HEK293 (cell line): ENCODE data around the gene BEST1.

Experiments used
- CTCF ChIP-seq: fragments of 450-650 bp; formaldehyde crosslinking; IDR thresholded peaks from 2 replicates; pipeline ENCODE4 v1.5.1; 2016; ENCODE audit warnings: missing biosample characterization, missing genetic modification characterization
- PBX3 ChIP-seq: sonication (generic); formaldehyde crosslinking; IDR thresholded peaks from 2 replicates; pipeline ENCODE4 v1.8.1; 2022; ENCODE audit warnings: mild to moderate bottlenecking, moderate library complexity, missing genetic modification reagents
- PRDM4 ChIP-seq: fragments of 450-650 bp; formaldehyde crosslinking; IDR thresholded peaks from 2 replicates; pipeline ENCODE4 v1.5.1; 2017; ENCODE audit warnings: missing biosample characterization, missing genetic modification characterization
- ZBTB17 ChIP-seq: fragments of 450-650 bp; formaldehyde crosslinking; IDR thresholded peaks from 2 replicates; pipeline ENCODE4 v1.5.1; 2016; ENCODE audit warnings: missing biosample characterization, missing genetic modification characterization
- ZNF280C ChIP-seq: fragments of 450-650 bp; formaldehyde crosslinking; IDR thresholded peaks from 2 replicates; pipeline ENCODE4 v1.5.1; 2016; ENCODE audit warnings: missing biosample characterization, missing genetic modification characterization
- ZNF280D ChIP-seq: fragments of 450-650 bp; formaldehyde crosslinking; IDR thresholded peaks from 2 replicates; pipeline ENCODE4 v1.5.1; 2016; ENCODE audit warnings: missing biosample characterization, missing genetic modification characterization
- ZNF394 ChIP-seq: fragments of 450-650 bp; formaldehyde crosslinking; IDR thresholded peaks from 2 replicates; pipeline ENCODE4 v1.5.1; 2016; ENCODE audit warnings: missing biosample characterization, missing genetic modification characterization, mild to moderate bottlenecking, moderate library complexity, borderline replicate concordance
- ZNF530 ChIP-seq: fragments of 450-650 bp; formaldehyde crosslinking; IDR thresholded peaks from 2 replicates; pipeline ENCODE4 v1.5.1; 2016; ENCODE audit warnings: low read depth, missing biosample characterization, missing genetic modification characterization
- ZNF677 ChIP-seq: fragments of 450-650 bp; IDR thresholded peaks from 2 replicates; pipeline ENCODE4 v1.5.0; 2018; ENCODE audit warnings: missing biosample characterization, mild to moderate bottlenecking, missing genetic modification characterization, moderate library complexity

GRCh38 chr11:61972672-61973475, 22.7 kb downstream of the BEST1 start:
- TF ChIP-seq ZNF394 (tag by site-specific recombination) (no peak), ZBTB17 (tag by site-specific recombination) (0 out of 2 replicates have a peak, but pooled peaks have one; percentile 10), PBX3 (CRISPR knock-in tag) (no peak), CTCF (tag by site-specific recombination) (no peak), ZNF280C (no peak), ZNF677 (no peak), ZNF530 (tag by site-specific recombination) (no peak), PRDM4 (tag by site-specific recombination) (no peak), ZNF280D (no peak)
